Right renal pelvis (tissue), 4 donors: ENCODE data around the gene ABCC4. TPM values are rescaled to one million over a fixed set of nuclear protein-coding genes. Genes with fewer than 3 reads are reported as not detected.
A peak's percentile ranks its signal among the peaks of the same experiment; 100 is the strongest.
"Not testable (repeated sequence)": the region's sequence is repeated elsewhere in the genome, so short reads cannot be mapped to it uniquely, and the experiment has no call there.

Experiments used
- DNase-seq, 4 donors: peaks; one replicate each; pipeline ENCODE4 v3.0.0-alpha.2; 2013; ENCODE audit warnings: low read depth in 4 of 4, low spot score in 3 of 4, missing footprints in 1 of 4
- polyA plus RNA-seq, 4 donors: library from polyadenylated mRNA; unstranded; fragments of 120-200 nt; gene quantifications; one replicate each; pipeline ENCODE4 v1.2.1, GENCODE V29; 2013; ENCODE audit not compliant: insufficient read length in 4 of 4

The ABCC4 gene
- polyA plus RNA-seq, 4 donors, result 19.3 to 24.0 (median 22.4) TPM

DNA sequence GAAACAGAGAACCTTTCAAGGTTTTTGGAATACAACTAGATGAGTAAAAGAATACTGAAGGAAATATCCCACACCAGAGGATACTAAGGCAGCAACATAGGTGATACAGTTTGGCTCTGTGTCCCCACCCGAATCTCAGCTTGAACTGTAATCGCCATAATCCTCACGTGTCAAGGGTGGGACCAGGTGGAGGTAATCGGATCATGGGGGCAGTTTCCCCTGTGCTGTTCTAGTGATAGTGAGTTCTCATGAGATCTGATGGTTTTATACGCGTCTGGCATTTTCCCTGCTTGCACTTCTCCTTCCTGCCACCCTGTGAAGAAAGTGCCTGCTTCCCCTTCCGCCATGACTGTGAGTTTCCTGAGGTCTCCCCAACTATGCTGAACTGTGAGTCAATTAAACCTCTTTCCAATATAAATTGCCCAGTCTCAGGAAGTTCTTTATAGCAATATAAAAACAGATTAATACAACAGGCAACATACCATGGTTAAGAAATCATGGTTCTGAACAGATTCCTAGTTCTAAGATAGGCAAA is 97.0 kb downstream of the ABCC4 start:
- no peak for DNase-seq

DNA sequence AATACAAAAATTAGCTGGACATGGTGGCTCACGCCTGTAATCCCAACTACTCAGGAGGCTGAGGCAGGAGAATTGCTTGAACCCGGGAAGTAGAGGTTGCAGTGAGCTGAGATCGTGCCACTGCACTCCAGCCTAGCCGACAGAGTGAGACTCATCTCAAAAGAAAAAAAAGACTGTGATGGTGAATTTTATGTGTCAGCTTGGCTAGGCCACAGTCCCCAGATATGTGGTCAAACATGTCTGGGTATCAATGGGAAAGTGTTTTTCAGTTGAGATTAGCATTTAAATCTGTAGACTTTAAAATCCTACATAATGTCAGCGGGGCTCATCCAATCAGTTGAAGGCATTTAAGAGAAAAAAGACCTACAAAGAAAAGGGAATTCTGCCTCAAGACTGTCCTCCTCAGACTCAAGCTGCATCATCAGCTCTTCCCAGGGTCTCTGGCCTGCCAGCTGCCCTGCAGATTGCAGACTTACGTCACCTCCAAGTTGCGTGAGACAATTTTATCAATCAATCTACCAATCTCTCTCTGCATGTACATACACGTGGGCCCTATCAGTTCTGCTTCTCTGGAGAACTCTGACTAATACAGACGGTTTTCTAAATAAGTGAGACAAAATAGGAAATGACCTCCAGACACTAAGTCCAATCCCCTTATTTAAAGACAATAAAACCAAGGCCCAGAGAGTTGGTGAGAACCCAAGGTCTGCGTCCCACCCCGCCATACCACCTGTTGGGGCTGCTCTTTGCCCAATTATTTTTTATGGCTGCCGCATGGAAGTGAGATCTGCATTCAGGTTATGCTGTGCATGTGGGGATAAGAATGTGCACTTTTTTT is 99.2 kb downstream of the ABCC4 start:
- no peak for DNase-seq

DNA sequence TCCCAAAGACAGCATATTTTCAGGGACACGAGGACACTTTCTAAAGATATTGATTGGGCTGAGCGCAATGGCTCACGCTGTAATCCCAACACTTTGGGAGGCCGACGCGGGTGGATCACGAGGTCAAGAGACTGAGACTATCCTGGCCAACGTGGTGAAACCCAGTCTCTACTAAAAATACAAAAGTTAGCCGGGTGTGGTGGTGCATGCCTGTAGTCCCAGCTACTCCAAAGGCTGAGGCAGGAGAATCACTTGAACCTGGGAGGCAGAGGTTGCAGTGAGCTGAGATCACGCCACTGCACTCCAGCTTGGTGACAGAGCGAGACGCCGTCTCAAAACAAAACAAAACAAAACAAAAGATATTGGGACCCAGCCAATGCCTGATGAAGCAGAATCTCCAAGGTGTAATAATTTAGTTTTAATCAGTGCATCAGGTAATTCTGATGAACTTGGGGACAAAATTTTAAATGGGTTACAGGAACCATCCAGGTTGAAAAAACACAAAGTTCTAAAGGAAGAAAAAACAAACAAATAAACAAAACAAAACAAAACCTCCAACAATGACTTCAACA is 100.8 kb downstream of the ABCC4 start:
- DNase-seq, result not testable (repeated sequence)

GRCh38 chr13:95199896-95200295 is 101.4 kb downstream of the ABCC4 start:
- no peak for DNase-seq

- DNase-seq, result not testable (repeated sequence)
Observed at GRCh38 chr13:95198606-95199005, 102.6 kb downstream of the ABCC4 start.

GRCh38 chr13:95197548-95197947 is 103.7 kb downstream of the ABCC4 start:
- peak in 1 of 4 donors; percentile 16 for DNase-seq

DNA sequence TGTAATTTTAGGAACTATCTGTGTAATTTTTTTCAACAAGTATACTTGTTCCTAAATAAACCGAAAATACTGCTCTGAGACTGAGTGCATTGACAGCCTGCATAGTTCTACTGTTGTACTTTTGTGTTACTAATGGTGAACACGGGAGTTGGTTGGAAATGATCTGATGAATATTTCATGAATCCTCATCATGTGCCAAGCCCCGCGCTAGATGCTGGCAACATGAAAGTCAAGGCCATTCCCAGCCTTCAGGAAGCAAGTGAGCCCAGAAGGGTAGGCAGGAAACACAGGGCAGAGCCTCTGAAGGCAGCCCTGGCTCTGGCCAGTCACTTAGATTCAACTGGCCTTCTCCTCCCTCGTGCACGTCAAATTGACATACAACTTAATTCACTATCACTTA is 106.1 kb downstream of the ABCC4 start:
- no peak for DNase-seq

- DNase-seq, result no peak
Observed at GRCh38 chr13:95193509-95194230, 107.6 kb downstream of the ABCC4 start.

DNA sequence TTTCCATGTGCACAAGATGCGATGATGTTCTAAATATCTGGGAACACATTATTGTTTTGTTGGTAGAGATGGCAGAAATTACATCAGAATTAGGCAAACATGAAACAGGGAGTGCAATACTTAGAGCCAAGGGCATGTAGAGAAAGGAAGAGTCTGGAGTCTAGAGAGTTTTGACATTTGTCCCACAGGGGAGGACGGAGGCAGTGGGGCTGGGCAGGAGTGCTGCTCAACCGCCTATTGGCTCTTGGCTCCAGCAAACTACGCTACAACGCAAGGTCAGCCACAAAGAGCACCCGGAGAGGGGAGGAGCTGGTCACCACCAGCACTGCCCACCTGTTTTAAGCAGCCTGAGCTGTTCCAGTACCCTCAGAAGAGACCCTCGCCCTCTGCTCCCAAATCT is 108.3 kb downstream of the ABCC4 start:
- DNase-seq, result no peak

- DNase-seq, result not testable (repeated sequence)
Observed at GRCh38 chr13:95192564-95192945, 108.7 kb downstream of the ABCC4 start.

DNA sequence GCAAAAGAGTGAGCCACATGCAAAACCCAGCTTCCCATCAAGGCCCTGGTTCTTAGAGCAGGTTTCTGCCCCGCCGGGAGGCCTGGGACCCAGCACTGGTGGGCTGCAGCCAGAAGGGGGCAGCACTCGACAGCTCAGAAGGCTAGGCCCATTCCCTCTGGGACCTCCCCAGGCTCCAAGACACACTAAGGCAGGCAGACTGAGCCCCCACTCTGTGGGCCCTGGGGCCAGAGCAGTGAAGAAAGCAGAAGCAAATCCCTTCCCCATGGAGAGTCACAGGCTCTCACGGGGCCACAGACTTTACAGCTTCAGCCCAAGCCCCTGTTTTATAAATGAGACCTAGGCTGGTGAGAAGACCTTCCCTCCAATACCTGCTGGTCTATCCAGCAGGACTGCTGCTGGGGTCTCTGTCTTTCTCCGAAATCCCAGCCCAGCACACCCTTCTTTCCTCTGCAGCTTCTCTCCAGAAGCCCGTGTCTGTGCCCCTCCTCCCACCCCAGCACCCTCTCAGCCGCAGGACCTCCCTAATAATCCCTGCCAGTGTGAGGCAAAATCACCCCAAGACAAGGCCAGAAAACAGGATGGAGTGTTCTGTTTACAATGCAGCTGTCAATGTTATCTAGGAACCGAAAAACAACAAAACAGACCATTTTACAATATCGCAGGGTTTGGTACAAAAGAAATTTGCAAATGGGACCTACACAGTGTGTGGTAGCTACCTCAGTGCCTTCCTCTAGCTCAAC is 109.3 kb downstream of the ABCC4 start:
- peak; percentile 44 to 72 (median 64) for DNase-seq

GRCh38 chr13:95188128-95188527 is 113.1 kb downstream of the ABCC4 start:
- no peak for DNase-seq

- DNase-seq, result no peak
Observed at GRCh38 chr13:95185851-95186250, 115.4 kb downstream of the ABCC4 start.

- DNase-seq, result no peak
Observed at GRCh38 chr13:95185311-95185710, 115.9 kb downstream of the ABCC4 start.

DNA sequence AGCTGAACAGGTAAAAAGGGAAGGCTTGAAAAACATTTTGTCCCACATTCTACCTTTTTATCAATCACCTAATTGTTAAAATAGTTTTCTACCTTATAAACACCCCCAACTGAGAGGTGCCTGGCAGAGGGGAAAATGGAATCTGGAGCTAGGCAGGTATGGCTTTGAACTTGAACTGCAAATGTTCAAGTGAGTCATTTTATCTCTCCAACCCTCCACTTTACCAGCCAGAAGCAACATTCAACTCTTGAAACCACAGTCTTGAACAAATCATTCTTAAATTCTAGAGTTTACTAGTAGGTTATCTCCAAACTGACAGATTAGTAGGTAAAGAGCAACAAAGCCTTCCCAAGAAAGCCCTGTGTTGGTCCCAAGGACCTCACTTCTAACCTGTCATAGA is 116.9 kb downstream of the ABCC4 start:
- DNase-seq, result no peak

DNA sequence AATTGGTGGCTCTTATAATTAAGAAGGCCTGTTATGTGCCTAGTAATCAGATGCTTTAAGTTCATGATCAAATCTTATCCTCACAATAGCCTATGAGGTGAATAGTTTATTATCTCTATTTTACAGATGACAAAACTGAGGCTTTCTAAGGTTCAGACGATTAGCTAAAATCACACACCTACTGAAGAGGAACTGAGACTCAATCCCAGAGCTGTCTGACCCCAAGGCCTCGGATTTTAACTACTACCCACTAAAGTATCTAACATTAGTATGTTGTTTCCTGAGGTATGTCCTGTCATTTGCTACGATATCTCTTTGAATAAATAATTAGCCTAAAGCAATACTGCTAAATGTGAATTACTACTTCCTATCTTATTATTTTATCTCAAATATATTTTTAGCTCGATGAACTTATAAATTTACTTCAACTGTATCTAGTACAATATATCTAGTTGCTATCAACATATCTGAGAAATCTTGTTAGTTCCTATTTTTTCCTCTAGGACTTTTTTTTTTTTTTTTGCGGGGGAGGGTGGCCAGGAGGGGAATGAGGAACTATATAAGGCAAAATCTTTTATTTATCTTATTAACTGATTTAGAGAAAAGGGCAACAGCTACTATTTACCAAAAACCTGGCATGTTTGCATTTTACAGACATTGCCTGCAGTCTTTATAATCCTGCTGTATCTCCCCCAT is 118.5 kb downstream of the ABCC4 start:
- no peak for DNase-seq

GRCh38 chr13:95181586-95181985 is 119.7 kb downstream of the ABCC4 start:
- DNase-seq, result no peak

DNA sequence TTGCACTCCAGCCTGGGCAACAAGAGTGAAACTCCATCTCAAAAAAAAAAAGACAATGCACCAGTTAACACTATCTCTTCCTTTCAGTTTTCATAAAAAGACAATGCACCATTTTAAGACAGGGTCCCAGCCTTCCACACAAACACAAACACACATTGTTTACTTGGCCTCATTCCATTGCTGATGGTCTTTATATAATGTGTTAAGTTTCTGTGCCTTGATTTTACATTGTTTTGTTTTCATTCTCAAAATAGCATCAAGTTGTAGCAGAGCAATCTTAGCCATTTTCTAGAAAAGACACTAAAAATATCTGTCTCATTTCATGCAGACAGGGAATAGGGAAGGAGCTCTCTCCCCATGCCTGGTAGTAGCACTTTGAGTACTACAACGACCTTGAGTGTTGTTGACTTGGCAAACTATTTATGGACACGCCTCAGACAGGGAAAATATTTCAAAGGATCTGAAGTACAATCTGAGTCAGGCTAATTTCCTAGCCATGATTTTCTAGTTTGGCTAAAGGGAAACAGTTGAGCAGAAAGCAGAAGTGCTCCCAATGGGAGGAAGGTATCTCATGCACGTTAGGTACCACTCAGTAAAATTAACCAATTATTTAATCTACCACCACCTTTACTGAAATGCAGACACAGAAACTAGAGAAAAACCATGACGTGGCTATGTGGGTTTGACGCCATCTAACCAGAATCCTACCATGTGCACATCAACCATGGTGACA is 120.6 kb downstream of the ABCC4 start:
- no peak for DNase-seq

DNA sequence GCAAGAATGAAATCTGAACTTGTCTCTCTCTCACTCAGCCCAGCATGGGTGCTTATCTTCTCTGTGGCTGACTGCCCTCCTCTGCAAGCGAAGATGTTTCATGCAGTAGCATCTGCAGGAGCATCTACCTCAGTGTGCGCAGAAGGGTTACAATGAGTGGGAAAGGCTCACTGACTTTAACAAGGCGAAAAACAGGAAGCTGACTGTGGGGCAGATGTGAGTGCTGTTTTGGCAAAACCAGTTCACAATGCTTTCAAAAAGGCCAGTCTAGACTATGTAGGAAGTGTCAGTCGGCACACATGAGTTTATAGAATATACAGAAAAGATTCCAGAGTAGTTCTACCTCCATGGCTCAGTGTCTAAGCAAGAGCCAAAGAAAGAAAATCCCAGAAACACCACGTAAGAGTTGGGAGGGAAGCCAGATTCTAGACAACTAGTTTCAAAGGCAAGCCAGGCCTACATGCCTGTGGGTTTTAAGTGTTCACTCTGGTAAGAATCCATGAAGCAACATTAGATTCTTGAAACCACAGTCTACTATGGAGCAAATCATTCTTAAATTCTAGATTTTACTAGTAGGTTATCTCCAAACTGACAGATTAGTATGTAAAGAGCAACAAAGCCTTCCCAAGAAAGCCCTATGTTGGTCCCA is 124.5 kb downstream of the ABCC4 start:
- no peak for DNase-seq
